CD14-positive monocyte (primary cell): Measurements from ENCODE around the gene DBNDD1. TPM values are rescaled to one million over a fixed set of nuclear protein-coding genes. Genes with fewer than 3 reads are reported as not detected.
A peak's percentile ranks its signal among the peaks of the same experiment; 100 is the strongest.

Experiments used
- DNase-seq, 3 donors: peaks; one replicate each; pipeline ENCODE4 v3.0.0-alpha.2; 2011 to 2022
- H2AFZ ChIP-seq: 2 replicates; pipeline ENCODE4 v1.6.0; 2012; ENCODE audit warnings: mild to moderate bottlenecking, low read depth, low read length, inconsistent platforms; ENCODE audit not compliant: insufficient read depth, poor library complexity, severe bottlenecking
- H3K27ac ChIP-seq, 2 donors: 1 replicate in 1 of 2; 2 replicates in 1 of 2; pipeline ENCODE4 v1.5.1; 2012 to 2013; ENCODE audit warnings: low read length in 2 of 2, control low read depth in 1 of 2, inconsistent platforms in 1 of 2, low read depth in 1 of 2, mild to moderate bottlenecking in 1 of 2
- H3K27me3 ChIP-seq, 2 donors: one replicate each; pipeline versions ENCODE4 v1.6.0 to v1.6.1; 2011 to 2013; ENCODE audit warnings: low read length in 2 of 2; ENCODE audit not compliant: control insufficient read depth in 2 of 2, insufficient read depth in 2 of 2
- H3K36me3 ChIP-seq, 2 donors: replicated peaks in 1 of 2; 1 replicate in 1 of 2; 2 replicates in 1 of 2; pipeline versions ENCODE4 v1.5.1 to v1.6.1; 2012 to 2013; ENCODE audit warnings: low read length in 2 of 2, control low read depth in 1 of 2, inconsistent platforms in 1 of 2, mild to moderate bottlenecking in 1 of 2; ENCODE audit not compliant: insufficient read depth in 2 of 2, control insufficient read depth in 1 of 2
- H3K4me1 ChIP-seq, 2 donors: 1 replicate in 1 of 2; 2 replicates in 1 of 2; pipeline versions ENCODE4 v1.5.1 to v1.6.1; 2012 to 2013; ENCODE audit warnings: low read length in 2 of 2, control low read depth in 1 of 2, inconsistent platforms in 1 of 2, mild to moderate bottlenecking in 1 of 2, moderate library complexity in 1 of 2; ENCODE audit not compliant: insufficient read depth in 2 of 2, control insufficient read depth in 1 of 2
- H3K4me2 ChIP-seq: replicated peaks from 2 replicates; pipeline ENCODE3; 2012; ENCODE audit warnings: low read length, moderate library complexity, mild to moderate bottlenecking; ENCODE audit not compliant: poor library complexity, severe bottlenecking; ENCODE audit errors: extremely low read depth
- H3K4me3 ChIP-seq, 3 experiments: fragments of 200-600 bp in 1 of 3; sonication (generic) in 1 of 3; replicated peaks in 1 of 3; 1 replicate in 2 of 3; 2 replicates in 1 of 3; pipeline ENCODE4 v1.5.1; 2011 to 2013; ENCODE audit warnings: low read length in 3 of 3, mild to moderate bottlenecking in 3 of 3, control low read depth in 2 of 3, low read depth in 2 of 3, inconsistent platforms in 1 of 3, moderate library complexity in 1 of 3
- H3K79me2 ChIP-seq: 2 replicates; pipeline ENCODE4 v1.6.0; 2012; ENCODE audit warnings: mild to moderate bottlenecking, control low read depth, inconsistent platforms, low read length, moderate library complexity; ENCODE audit not compliant: insufficient read depth
- H3K9ac ChIP-seq: 2 replicates; pipeline ENCODE4 v1.6.0; 2017; ENCODE audit warnings: low read length, mild to moderate bottlenecking; ENCODE audit not compliant: insufficient read depth, poor library complexity, severe bottlenecking
- H3K9me3 ChIP-seq, 2 donors: replicated peaks in 1 of 2; 1 replicate in 1 of 2; 2 replicates in 1 of 2; pipeline versions ENCODE4 v1.5.1 to v1.6.1; 2012 to 2013; ENCODE audit warnings: low read length in 2 of 2, control low read depth in 1 of 2; ENCODE audit not compliant: control insufficient read depth in 1 of 2, insufficient read depth in 1 of 2
- H4K20me1 ChIP-seq: 2 replicates; pipeline ENCODE4 v1.6.0; 2012; ENCODE audit warnings: mild to moderate bottlenecking, low read length, control low read depth, moderate library complexity; ENCODE audit not compliant: insufficient read depth
- H3K27ac Mint-ChIP-seq, 7 donors: one replicate each; pipeline ENCODE4 v1.8.0; 2020; ENCODE audit warnings: mild to moderate bottlenecking in 7 of 7, mixed read lengths in 7 of 7, moderate library complexity in 6 of 7, inconsistent platforms in 2 of 7
- H3K27me3 Mint-ChIP-seq, 3 donors: one replicate each; pipeline ENCODE4 v1.8.0; 2021 to 2022; ENCODE audit warnings: low read depth in 3 of 3, mild to moderate bottlenecking in 3 of 3, mixed read lengths in 3 of 3, moderate library complexity in 3 of 3, inconsistent platforms in 1 of 3
- H3K36me3 Mint-ChIP-seq, 2 donors: one replicate each; pipeline ENCODE4 v1.8.0; 2020; ENCODE audit warnings: mixed read lengths in 2 of 2, inconsistent platforms in 1 of 2, mild to moderate bottlenecking in 1 of 2
- H3K4me1 Mint-ChIP-seq: one replicate; pipeline ENCODE4 v1.8.0; 2020; ENCODE audit warnings: mild to moderate bottlenecking, mixed read lengths
- H3K4me3 Mint-ChIP-seq, 2 donors: one replicate each; pipeline ENCODE4 v1.8.0; 2020; ENCODE audit warnings: mild to moderate bottlenecking in 2 of 2, mixed read lengths in 2 of 2, moderate library complexity in 1 of 2
- H3K9me3 Mint-ChIP-seq, 7 donors: one replicate each; pipeline ENCODE4 v1.8.0; 2020 to 2022; ENCODE audit warnings: mixed read lengths in 7 of 7, mild to moderate bottlenecking in 6 of 7, moderate library complexity in 6 of 7, inconsistent platforms in 2 of 7
- CTCF ChIP-seq: fragments of 200-600 bp; IDR thresholded peaks from one replicate; pipeline ENCODE4 v1.8.0; 2022; ENCODE audit warnings: antibody characterized with exemption, mild to moderate bottlenecking
- WGBS: methylation state at CpG from one replicate; pipeline ENCODE4 v1.1.5; 2013; ENCODE audit warnings: missing lambda C conversion rate; ENCODE audit not compliant: insufficient coverage; 5-methylcytosine and 5-hydroxymethylcytosine counted together
- intact Hi-C, 2 donors: fragments of 100-400 bp; cut with micrococcal nuclease; formaldehyde crosslinking; loops; one replicate each; pipeline versions ENCODE4 v1.15.0 to v1.15.1; 2023
- polyA plus RNA-seq, 3 donors: library from polyadenylated mRNA; depleted of rRNA in 1 of 3; unstranded in 2 of 3; stranded (reverse) in 1 of 3; fragments of 300-500 nt in 2 of 3; fragments of >200 nt in 1 of 3; fragmentation: Illumina TruSeq in 2 of 3; gene quantifications; 1 replicate in 2 of 3; 2 replicates in 1 of 3; pipeline ENCODE4 v1.2.3, GENCODE V29; 2012 to 2021

The DBNDD1 gene
- polyA plus RNA-seq, 3 donors: 0.07 TPM; not detected in 2

- H3K9ac ChIP-seq: no peak overlapping the region
- H3K4me3 ChIP-seq: no peak overlapping the region
- H3K9me3 ChIP-seq: no peaks in the 10 kb centered on the region
- peaks cover 39 to 63% of the 10 kb centered on the region in 2 donors for H3K36me3 Mint-ChIP-seq
- no peaks in the 10 kb centered on the region for H3K27me3 ChIP-seq
- no peak overlapping the region for H2AFZ ChIP-seq
- H3K9me3 Mint-ChIP-seq: peaks cover 0 to 3% (median 0%) of the 10 kb centered on the region in 7 donors
- H3K27ac ChIP-seq: peak overlapping the region; percentile 14 to 66
- peaks cover 37% of the 10 kb centered on the region for H4K20me1 ChIP-seq
- no peak overlapping the region for H3K4me2 ChIP-seq
- no peak overlapping the region for H3K4me3 Mint-ChIP-seq
- H3K36me3 ChIP-seq: peaks cover 12 to 26% of the 10 kb centered on the region in 2 donors
- H3K4me1 Mint-ChIP-seq: peaks cover 73% of the 10 kb centered on the region
- no peak for DNase-seq
- peaks cover 40% of the 10 kb centered on the region for H3K79me2 ChIP-seq
- H3K27me3 Mint-ChIP-seq: peaks cover 0 to 10% (median 5%) of the 10 kb centered on the region in 3 donors
- WGBS: 97% methylated on average over 9 of the region's 15 CpGs
- no peak for TF ChIP-seq CTCF
- H3K27ac Mint-ChIP-seq: peak overlapping the region in 2 of 7 donors; percentile 20 to 81
- H3K4me1 ChIP-seq: peaks cover 62 to 71% of the 10 kb centered on the region in 2 donors
- intact Hi-C loops: no loop called here
Measured at GRCh38 chr16:89955001-89955685, 64.1 kb downstream of the DBNDD1 start.

Other genes starting within 250 kb of the DBNDD1 start
- 10 to 100 TPM; 12.6 to 34.6 (median 17.2) TPM for gene FANCA, start 202.8 kb downstream of the DBNDD1 start, polyA plus RNA-seq
- 1 to 10 TPM in 1 of 3 donors, under 1 TPM in 1, not detected in 1; 0.09 to 1.2 TPM for gene SPIRE2, start 191.0 kb downstream of the DBNDD1 start, polyA plus RNA-seq
- gene TCF25, start 145.9 kb downstream of the DBNDD1 start, polyA plus RNA-seq: 100 to 1,000 TPM in 2 of 3 donors, 10 to 100 TPM in 1; 98.0 to 231 (median 114) TPM
- gene MC1R, start 100.6 kb downstream of the DBNDD1 start, polyA plus RNA-seq: 1 to 10 TPM in 1 of 3 donors, under 1 TPM in 1, not detected in 1; 0.21 to 3.9 TPM
- gene TUBB3, start 96.1 kb downstream of the DBNDD1 start, polyA plus RNA-seq: 1 to 10 TPM in 1 of 3 donors, not detected in 2; 2.9 TPM
- gene DEF8, start 70.7 kb downstream of the DBNDD1 start, polyA plus RNA-seq: 100 to 1,000 TPM in 1 of 3 donors, 10 to 100 TPM in 2; 63.7 to 332 (median 83.7) TPM
- gene PRDM7, start 57.9 kb upstream of the DBNDD1 start, polyA plus RNA-seq: not detected